Islet precursor cell (in vitro differentiated cells): ENCODE data around the gene VIPR2.
"Not testable (repeated sequence)": the region's sequence is repeated elsewhere in the genome, so short reads cannot be mapped to it uniquely, and the experiment has no call there.

ENCODE experiments used
- DNase-seq: peaks from one replicate; pipeline ENCODE4 v3.0.0-alpha.2; 2018

The VIPR2 gene

GRCh38 chr7:159006022-159006609 lies 138.6 kb downstream of the VIPR2 start:
- not testable (repeated sequence) for DNase-seq

DNA sequence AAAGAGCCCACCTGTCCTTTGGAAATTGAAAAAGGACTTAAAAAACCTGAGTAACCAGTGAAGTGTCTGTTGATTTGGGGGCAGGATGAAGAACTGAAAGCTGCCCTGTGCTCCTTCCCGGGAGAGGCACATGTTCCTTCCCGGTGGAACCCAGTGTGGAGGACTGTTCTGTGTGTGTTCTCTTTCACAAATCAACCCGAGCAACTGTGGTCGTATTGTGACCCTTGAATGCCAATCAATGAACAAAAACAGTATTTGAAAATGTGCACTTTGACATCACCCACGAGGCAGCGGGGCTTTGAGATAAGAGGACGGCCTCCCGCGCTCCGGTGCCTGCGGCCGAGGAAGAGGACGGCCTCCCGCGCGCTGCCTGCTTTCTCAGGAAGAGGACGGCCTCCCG lies 139.0 kb downstream of the VIPR2 start:
- no peak for DNase-seq

- no peak for DNase-seq
Measured at GRCh38 chr7:159004411-159004810, 140.3 kb downstream of the VIPR2 start.

GRCh38 chr7:159001811-159002210 lies 142.9 kb downstream of the VIPR2 start:
- no peak for DNase-seq

DNA sequence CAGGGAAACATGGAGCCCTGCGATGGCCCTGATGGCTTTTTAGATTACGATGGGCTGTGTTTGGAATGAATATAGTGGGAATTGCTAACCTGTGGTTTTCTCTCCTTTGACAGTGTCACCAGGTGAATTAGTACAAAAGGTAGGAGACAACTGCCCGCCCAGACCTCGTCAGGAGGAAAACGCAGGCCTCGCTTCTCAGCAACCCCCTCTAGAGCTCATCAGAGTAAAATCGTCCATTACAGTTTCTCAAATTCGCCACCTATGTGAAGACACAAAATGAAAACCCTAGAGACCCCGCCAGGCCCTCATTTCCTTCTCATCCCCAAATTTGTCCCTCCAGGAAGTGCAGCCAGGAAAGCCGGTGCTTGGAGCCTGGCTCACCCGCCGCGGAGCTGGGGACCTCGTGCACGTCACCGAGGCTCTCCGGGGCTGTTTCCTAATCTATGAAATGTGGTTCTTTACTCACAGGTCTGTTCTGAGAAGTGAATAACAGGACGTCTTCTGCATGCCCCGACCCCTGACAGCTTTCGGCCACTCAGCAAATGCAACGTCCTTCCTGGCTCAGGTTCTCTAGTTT lies 143.7 kb downstream of the VIPR2 start:
- DNase-seq, result no peak

DNA sequence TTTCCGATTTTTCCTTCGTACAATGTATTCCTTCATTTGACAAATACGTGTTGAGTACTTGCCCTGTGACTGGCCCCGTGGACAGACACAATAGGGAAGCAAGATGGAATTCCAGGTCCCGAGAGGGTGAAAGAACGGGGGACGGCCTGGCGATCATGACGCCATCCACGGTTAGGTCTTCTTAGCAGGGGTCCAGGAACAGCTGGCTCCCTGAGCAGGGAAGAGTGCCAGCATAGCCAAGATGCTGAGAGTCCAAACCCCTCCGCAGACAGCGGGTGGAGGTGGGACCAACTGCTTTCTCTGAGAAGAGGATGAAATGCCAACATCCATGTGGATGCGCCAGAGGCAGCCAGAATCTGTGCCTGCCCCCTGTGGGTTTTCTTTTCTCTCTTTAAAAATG lies 144.6 kb downstream of the VIPR2 start:
- DNase-seq, result no peak

GRCh38 chr7:158999496-158999895 lies 145.2 kb downstream of the VIPR2 start:
- no peak for DNase-seq

- DNase-seq, result not testable (repeated sequence)
Measured at GRCh38 chr7:158998261-158998660, 146.4 kb downstream of the VIPR2 start.

GRCh38 chr7:158997471-158997870 lies 147.2 kb downstream of the VIPR2 start:
- no peak for DNase-seq

- no peak for DNase-seq
Measured at GRCh38 chr7:158997110-158997453, 147.6 kb downstream of the VIPR2 start.

DNA sequence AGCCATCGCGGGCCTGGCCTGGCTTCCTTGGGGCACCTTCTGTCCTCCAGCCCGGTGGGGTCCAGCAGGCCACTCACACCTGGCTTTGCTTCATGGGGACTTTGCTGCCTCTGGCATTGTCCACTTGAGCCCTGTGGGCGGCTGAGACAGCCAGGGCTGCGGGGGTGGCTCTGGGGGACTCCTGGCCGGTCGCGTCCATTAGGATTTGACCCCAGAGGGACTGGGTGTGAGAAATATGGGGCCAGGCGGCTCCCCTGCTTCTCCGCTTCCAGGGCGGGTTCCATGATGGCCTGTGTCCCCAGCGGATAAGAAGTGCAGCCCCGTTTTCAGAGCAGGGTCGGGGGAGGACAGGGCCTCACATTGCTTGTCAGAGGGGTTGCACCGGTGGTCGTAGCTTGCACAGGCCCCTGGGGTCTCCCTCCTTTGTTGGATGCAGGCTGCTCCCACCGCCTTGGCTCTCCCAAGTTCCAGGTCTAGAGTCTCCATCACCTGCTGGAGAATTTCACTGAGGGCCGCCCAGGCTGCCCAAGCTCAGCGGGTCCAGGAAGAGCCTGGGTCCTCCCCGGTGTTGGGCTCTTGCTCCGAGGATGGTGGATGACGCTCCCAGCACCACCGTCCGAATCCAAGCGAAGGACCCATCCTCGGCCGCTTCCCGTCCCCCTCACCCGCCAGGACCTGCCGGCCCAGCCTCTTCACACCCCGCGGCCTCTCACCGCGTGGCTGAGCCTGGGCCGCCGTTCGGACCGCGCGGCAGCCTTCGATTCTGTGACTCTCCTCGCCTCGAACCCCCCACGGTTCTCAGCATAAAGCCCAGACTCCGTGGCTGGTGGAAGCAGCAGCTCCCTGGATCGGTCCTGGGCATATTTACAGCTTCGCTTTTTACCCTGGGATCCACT lies 148.2 kb downstream of the VIPR2 start:
- no peak for DNase-seq

- DNase-seq, result no peak
Measured at GRCh38 chr7:158995514-158995913, 149.2 kb downstream of the VIPR2 start.

DNA sequence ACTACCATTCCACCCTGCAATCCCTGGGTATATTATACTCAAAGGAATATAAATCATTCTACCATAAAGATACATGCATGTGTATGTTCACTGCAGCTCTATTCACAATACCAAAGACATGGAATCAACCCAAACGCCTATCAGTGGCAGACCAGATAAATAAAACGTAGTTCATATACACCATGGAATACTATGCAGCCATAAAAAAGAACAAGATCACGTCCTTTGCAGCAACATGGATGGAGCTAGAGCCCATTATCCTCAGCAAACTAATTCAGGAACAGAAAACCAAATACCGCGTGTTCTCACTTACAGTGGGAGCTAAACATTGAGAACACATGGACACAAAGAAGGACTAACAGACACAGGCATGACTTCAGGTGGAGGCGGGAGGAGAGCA lies 150.0 kb downstream of the VIPR2 start:
- DNase-seq, result no peak

DNA sequence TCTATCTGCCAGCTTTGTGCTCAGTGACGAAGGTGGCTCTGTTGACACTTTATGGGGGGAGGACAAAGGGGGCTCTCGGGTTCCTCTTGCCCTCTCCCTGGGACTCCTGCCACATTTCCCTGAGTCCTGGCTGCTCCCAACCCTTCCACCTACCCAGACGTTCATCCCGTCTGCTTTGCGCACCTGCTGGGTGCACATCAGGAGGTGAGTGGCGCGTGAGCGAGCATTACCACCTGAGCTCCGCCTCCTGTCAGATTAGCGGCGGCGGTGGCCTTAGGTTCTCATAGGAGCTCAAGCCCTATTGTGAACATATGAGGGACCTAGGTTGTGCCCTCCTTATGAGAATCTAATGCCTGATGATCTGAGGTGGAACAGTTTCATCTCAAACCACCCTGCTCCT lies 151.1 kb downstream of the VIPR2 start:
- no peak for DNase-seq

- DNase-seq, result no peak
Measured at GRCh38 chr7:158992759-158993158, 151.9 kb downstream of the VIPR2 start.

- no peak for DNase-seq
Measured at GRCh38 chr7:158991824-158992621, 152.6 kb downstream of the VIPR2 start.

GRCh38 chr7:158988996-158989395 lies 155.7 kb downstream of the VIPR2 start:
- no peak for DNase-seq

GRCh38 chr7:158988302-158988862 lies 156.3 kb downstream of the VIPR2 start:
- no peak for DNase-seq

- no peak for DNase-seq
Measured at GRCh38 chr7:158987691-158988090, 157.0 kb downstream of the VIPR2 start.

DNA sequence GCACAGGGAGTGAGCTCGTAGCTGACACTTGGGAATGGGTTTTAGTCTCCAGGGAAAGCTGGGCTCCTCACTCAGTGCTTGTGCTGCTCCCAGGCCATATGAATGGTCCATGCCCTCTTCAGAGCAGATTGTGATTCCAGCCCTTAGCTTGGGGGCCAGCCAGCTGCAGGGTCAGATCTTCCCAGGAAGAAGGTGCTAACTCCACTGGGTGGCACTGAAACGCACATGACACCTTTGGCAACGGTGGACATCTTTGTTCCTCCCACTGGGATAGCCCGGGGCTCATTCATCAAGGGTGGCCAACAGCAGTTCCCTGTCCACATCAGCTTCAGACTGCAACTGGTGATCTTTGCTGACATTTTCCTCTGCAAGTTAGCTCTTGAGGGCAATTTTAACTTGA lies 159.1 kb downstream of the VIPR2 start:
- DNase-seq, result no peak

DNA sequence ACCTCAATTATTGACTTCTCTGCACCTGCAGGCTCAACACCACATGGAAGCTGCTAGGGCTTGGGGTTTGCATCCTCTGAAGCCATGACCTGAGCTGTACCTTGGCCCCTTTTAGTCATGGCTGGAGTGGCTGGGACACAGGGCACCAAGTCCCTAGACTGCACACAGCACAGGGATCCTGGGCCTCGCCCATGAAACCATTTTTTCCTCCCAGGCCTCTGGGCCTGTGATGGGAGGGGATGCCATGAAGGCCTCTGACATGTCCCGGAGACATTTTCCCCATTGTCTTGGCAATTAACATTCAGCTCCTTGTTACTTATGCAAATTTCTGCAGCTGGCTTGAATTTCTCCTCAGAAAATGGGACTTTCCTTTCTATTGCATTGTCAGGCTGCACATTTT lies 160.7 kb downstream of the VIPR2 start:
- DNase-seq, result not testable (repeated sequence)

- DNase-seq, result not testable (repeated sequence)
Measured at GRCh38 chr7:158982080-158982479, 162.6 kb downstream of the VIPR2 start.
